Measurements from ENCODE around the gene BID. TPM values are rescaled to one million over a fixed set of nuclear protein-coding genes. Genes with fewer than 3 reads are reported as not detected.

The BID gene
- total RNA-seq, 2 donors from 2014 or later: 4.0 to 9.3 TPM

GRCh38 chr22:17810570-17811116, 36.4 kb upstream of the BID start:
- intact Hi-C loops (cut with DNase I): no loop called here
- no peak overlapping the region for H3K27ac ChIP-seq
- no peaks in the 10 kb centered on the region for H3K9me3 ChIP-seq
- no peaks in the 10 kb centered on the region for H3K4me1 ChIP-seq
- H3K27me3 ChIP-seq: no peaks in the 10 kb centered on the region
- no peak overlapping the region for H3K4me3 ChIP-seq
- 91 to 98% methylated on average over 9 to 12 of the region's 12 CpGs for WGBS, 2 donors
- ATAC-seq (no peak), DNase-seq (no peak)
- peaks cover 0 to 23% of the 10 kb centered on the region in 2 donors for H3K36me3 ChIP-seq (replicated peaks in 1 of 2; ENCODE audit: insufficient read depth in 1 of 2, low read depth in 2 of 2)
- TF ChIP-seq CTCF (IDR thresholded peaks at IDR 0.05): no peak
- TF ChIP-seq POLR2A (IDR thresholded peaks at IDR 0.05): no peak

GRCh38 chr22:17808693-17809403, 34.6 kb upstream of the BID start:
- peaks cover 0 to 21% of the 10 kb centered on the region in 2 donors for H3K36me3 ChIP-seq (replicated peaks in 1 of 2; ENCODE audit: insufficient read depth in 1 of 2, low read depth in 2 of 2)
- 80 to 90% methylated on average over 12 to 25 of the region's 25 CpGs for WGBS, 2 donors

GRCh38 chr22:17807578-17808410, 33.5 kb upstream of the BID start:
- Histone ChIP-seq H3K27me3 (no peaks in the 10 kb centered on the region), H3K9me3 (no peaks in the 10 kb centered on the region), H3K36me3 (replicated peaks in 1 of 2; ENCODE audit: insufficient read depth in 1 of 2, low read depth in 2 of 2) (peaks cover 0 to 21% of the 10 kb centered on the region in 2 donors), H3K27ac (no peak overlapping the region), H3K4me3 (no peak overlapping the region), H3K4me1 (no peaks in the 10 kb centered on the region)
- ATAC-seq (no peak), DNase-seq (no peak)
- TF ChIP-seq CTCF (IDR thresholded peaks at IDR 0.05): no peak
- no peak for TF ChIP-seq POLR2A (IDR thresholded peaks at IDR 0.05)
- intact Hi-C loops (cut with DNase I): no loop called here
- 86 to 90% methylated on average over 13 to 16 of the region's 18 CpGs for WGBS, 2 donors

More at GRCh38 chr22:17808693-17809403, 34.6 kb upstream of the BID start:
- Histone ChIP-seq H3K4me1 (no peaks in the 10 kb centered on the region), H3K27me3 (no peaks in the 10 kb centered on the region), H3K27ac (no peak overlapping the region), H3K4me3 (no peak overlapping the region), H3K9me3 (no peaks in the 10 kb centered on the region)
- TF ChIP-seq POLR2A (IDR thresholded peaks at IDR 0.05) (no peak), CTCF (IDR thresholded peaks at IDR 0.05) (no peak)
- ATAC-seq (no peak), DNase-seq (no peak)
- intact Hi-C loops (cut with DNase I): no loop called here

- peaks cover 0 to 19% of the 10 kb centered on the region in 2 donors for H3K36me3 ChIP-seq (replicated peaks in 1 of 2; ENCODE audit: insufficient read depth in 1 of 2, low read depth in 2 of 2)
- no peak overlapping the region for H3K27ac ChIP-seq
- no peaks in the 10 kb centered on the region for H3K4me1 ChIP-seq
- no peaks in the 10 kb centered on the region for H3K27me3 ChIP-seq
- DNase-seq (no peak), ATAC-seq (no peak)
- TF ChIP-seq CTCF (IDR thresholded peaks at IDR 0.05): no peak
- TF ChIP-seq POLR2A (IDR thresholded peaks at IDR 0.05): no peak
- intact Hi-C loops (cut with DNase I): no loop called here
- H3K4me3 ChIP-seq: no peak overlapping the region
- 93 to 95% methylated on average over 10 of the region's 10 CpGs for WGBS, 2 donors
- H3K9me3 ChIP-seq: no peaks in the 10 kb centered on the region
Measured at GRCh38 chr22:17807086-17807485, 32.8 kb upstream of the BID start.
